Stimulated activated CD8-positive, alpha-beta memory T cell treated with anti-CD3 and anti-CD28 coated beads, Interleukin-12 subunit alpha, Interleukin-12 subunit beta, amount 100 ng/mL, for 24 hours (primary cell): Measurements from ENCODE around the gene C11orf16.
A peak's percentile ranks its signal among the peaks of the same experiment; 100 is the strongest.
"Not testable (repeated sequence)": the region's sequence is repeated elsewhere in the genome, so short reads cannot be mapped to it uniquely, and the experiment has no call there.

Experiments used
- DNase-seq: peaks from one replicate; pipeline ENCODE4 v3.0.0-alpha.2; 2020; ENCODE audit errors: extremely low read depth

The C11orf16 gene, protein sequence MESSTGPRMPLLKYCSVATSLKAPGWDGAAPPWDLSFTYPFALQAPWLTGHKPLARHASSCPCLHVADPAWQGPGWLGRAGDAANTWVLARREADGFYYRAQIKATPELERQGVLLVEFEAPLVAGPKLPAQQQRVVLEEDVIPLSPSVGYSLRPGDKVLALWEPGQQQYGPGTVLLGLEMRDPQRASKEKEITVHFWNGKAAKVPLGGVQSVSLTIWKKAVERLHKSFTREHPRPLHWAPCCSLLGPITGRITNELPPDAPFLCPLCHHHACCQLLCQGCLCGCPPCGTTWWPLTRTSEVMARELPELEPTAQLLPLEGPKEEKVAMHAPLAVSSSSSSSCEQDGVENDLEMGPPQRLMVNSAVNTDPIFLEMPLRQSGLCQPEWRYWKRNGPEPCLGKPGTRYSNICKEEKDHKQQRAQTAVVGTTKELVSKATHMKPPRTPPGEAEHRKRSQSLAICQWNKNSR

DNA sequence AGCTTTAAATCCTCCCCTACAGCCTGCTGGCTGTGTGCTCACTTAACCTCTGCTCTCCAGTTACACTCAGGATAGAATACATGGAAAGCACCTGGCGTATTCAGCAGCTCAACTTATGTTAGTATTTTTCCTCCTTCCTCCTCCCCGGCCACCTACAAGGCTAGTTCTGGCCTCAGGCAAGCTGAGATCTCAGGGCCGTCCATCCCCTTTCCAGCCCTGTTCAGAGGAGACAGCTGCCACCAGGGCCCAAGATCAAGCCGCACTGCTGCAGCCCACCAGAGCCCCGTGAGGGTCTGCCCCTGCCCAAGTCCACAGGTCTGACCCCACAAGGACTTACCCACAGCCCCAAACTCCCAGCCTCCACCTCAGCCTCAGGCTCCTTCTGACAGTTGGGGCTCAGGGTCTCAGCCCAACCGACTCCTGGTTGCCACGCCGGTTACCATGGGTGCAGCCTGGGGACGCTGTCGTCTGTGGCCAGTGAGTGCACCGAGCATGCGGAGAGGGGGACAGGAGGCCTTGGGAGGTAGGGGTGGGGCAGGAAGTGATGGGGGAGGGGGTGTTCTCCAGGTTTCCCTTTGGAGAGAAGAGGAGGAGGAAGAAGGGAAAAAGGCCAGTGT is at the start of gene C11orf16:
C11orf16 (minus strand) TSS at position 384 of the 617 bp plus-strand sequence. CDS start 639 bp downstream, outside the sequence.
- DNase-seq = no peak

- no peak for DNase-seq
Measured at GRCh38 chr11:8980485-8980884, 47.7 kb upstream of the C11orf16 start.

GRCh38 chr11:8979365-8979764 is 46.6 kb upstream of the C11orf16 start:
- not testable (repeated sequence) for DNase-seq

- no peak for DNase-seq
Measured at GRCh38 chr11:8973121-8973520, 40.4 kb upstream of the C11orf16 start.

DNA sequence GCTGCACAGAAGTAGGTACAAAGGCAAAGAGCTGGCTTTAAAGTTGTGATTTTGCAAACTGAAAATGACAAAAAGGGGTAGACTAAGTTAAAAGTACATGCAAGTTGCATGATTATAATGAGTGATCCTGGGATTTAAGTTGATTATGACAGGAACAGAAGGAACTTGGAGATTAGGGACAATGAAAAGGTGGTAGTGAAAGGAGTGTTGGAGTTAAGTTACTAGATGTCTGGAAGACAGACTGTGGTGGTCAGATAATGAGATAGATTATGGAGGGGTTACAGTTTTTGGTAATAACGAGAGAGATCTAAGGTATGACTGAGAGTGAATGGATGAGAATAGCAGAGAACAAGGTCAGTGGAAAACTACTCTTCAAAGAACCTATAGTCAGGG is 39.2 kb upstream of the C11orf16 start:
- no peak for DNase-seq

- no peak for DNase-seq
Measured at GRCh38 chr11:8971196-8971923, 38.6 kb upstream of the C11orf16 start.

GRCh38 chr11:8967184-8967583 is 34.4 kb upstream of the C11orf16 start:
- DNase-seq = no peak

DNA sequence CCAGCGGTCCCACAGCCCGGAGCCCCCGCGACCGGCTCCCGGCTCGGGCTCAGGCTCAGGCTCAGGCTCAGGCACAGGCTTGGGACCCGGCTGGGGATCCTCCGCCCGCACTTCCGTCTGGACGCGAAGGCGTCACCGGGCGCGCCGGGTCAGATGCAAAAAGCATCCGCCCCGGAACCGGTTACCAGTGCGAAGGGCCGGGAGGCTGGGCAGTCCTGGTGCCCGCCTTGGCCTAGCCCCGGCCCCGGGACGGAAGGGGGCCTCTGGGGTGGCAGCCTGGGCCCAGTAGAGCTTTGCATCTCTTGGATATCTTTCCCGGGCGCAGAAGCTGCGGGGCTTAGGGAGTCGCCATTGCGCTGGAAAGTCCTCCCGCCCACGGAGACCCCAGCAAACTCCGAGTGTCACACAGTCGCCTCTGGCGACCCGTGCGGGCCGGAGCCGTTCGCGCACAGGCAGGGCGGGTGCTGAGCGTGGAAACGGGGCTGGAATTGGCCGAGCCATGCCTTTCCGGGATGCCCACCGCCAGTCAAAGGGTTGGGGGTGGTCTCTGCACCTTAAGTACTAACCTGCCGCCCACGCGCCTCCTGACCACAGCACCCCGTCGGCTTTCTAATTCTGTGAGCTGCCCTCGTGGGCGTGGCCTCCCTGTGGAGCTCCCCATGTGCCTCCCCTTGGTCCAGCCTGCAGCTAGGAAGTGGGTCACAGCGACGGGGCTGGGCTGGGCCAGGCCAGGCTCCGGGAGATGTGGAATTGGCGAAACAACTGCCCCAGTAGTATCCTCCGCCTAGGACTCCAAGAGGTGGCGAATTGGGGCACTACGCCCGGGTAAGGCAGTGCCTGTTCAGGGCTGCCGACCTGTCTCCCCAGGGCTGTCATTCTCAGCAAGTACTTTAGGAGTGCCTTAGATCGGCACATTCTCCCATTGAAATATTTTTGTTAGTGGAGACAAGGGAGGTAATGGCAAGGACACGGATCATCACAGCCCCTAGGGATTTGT is 31.9 kb upstream of the C11orf16 start, which contains the start of gene TMEM9B:
TMEM9B (minus strand) TSS at position 119 of the 997 bp plus-strand sequence. CDS start 129 bp downstream, outside the sequence.
- DNase-seq = peak; percentile 68

DNA sequence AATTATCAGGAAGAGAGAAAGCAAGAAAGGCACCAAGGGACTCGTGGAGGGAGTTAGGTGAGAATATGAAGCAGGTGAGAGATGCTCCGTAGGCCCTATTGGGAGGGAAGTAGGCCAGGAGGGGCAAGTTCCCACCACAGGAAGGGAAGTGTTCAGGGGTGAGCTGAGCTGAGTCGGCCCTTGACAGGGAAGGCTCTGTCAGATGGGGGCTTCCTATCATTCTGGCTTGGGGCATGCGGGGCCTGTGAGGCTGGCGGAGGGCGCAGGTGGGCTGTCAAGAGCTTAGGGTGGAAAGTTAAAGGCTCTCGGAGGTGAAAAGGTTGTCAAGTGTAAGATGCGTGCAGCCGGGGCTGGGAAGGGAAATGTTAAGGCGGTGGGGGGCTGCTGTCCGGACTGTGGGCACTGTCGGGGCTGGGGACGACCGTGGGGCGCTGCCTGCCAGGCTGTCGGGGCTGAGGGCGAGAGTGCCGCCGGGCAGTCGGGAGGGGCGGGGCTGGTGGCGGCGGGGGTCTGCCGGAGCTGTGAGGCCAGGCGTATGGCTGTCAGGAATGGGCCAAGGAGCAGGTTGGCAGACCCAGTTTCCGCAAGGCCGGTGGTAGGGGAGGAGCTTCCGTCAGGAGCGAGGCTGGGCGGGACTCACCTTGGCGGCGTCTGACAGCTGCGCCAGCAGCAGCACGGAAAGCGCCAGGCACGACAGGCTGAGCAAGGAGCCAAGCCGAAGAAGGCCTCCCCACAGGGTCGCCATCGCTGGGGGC is 31.0 kb upstream of the C11orf16 start:
- DNase-seq = peak; percentile 52

- DNase-seq = no peak
Measured at GRCh38 chr11:8962841-8963240, 30.1 kb upstream of the C11orf16 start.

- DNase-seq = no peak
Measured at GRCh38 chr11:8961401-8961800, 28.7 kb upstream of the C11orf16 start.

- no peak for DNase-seq
Measured at GRCh38 chr11:8959546-8960166, 26.9 kb upstream of the C11orf16 start.

GRCh38 chr11:8956860-8957259 is 24.1 kb upstream of the C11orf16 start:
- DNase-seq = no peak

DNA sequence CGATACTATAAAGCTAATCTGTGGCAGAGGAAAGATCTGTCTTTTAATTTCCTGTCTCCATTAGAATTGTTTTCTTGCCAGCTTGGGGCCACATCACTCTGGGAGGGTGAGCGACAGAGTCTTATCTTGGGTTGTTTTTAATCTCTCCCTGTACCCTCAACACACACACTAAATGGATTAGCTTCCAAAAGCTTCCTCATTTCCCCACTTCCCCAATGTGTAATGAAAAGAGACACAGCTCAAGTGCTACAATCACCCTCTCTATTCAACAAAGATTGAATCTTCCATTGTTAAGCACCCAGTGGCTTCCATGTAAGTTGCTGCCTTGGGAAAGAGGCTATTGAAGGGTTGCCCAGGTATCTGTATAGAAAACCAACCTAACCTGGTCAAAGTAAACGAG is 16.1 kb upstream of the C11orf16 start:
- no peak for DNase-seq

DNA sequence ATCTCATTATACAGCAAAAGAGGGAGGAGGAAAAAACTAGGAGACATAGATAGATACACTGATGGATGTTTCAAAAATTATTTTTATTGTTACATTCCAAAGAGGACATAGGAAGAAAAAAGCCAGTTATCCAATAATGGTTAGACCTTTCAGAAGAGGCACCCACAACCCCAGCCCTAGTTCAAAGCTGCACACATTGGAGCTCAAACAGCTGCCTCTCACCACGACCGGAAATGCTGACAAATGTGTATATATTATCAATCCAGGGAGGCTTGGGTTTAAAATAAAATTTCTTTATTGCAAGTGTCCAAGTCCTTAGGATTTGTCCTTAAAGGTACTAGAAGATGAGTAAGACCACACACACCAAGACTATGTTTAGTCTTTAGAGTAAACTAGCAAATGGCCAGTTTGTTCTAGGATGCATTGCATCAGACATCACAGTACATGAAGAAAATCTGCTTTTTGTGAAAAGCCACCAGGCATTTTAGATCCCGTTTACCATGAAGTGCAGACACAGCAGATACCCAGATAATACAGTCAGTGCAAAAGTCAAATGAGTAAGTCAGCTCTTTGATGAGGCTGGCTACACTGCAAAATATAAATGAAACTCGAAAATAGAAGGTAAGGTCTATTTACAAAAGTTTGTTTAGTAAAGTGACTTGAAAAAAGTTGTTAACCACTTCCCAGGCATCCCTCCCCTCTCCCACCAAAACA is 14.6 kb upstream of the C11orf16 start:
- no peak for DNase-seq

GRCh38 chr11:8942518-8943066 is 9.8 kb upstream of the C11orf16 start, which contains the start of gene ASCL3:
ASCL3 (minus strand) TSS chr11:8943016; CDS start chr11:8938161, 4,855 bp downstream.
- DNase-seq = no peak

GRCh38 chr11:8941341-8942103 is 8.8 kb upstream of the C11orf16 start:
- DNase-seq = no peak

- DNase-seq = no peak
Measured at GRCh38 chr11:8937659-8938058, 4.9 kb upstream of the C11orf16 start.
